ENCODE measurements around the gene CDON. TPM values are rescaled to one million over a fixed set of nuclear protein-coding genes. Genes with fewer than 3 reads are reported as not detected.

CDON gene
- total and polyA plus RNA-seq, 2 donors (not counting 3 experiments of a cell fraction or from before 2014, with no cell fraction given) = 1.6 to 3.8 TPM

GRCh38 chr11:125947419-125948277 lies 115.0 kb downstream of the CDON start:
- dilution Hi-C loops (cut with MboI; ENCODE audit: extremely low pct_ligation_motif_present, low sequenced_read_pairs) = no loop called here
- no peaks in the 10 kb centered on the region for H3K4me1 ChIP-seq (ENCODE audit: control insufficient read depth, extremely low read depth, insufficient read depth, low read length)
- no peak for DNase-seq (ENCODE audit: low read depth, low spot score)
- no peaks in the 10 kb centered on the region for H3K79me2 ChIP-seq (ENCODE audit: control insufficient read depth, insufficient read depth, low read length)
- H3K4me3 ChIP-seq (replicated peaks in 1 of 3; ENCODE audit: insufficient read depth in 1 of 3, low read depth in 1 of 3, low read length in 3 of 3) = no peak overlapping the region
- H3K27me3 ChIP-seq (ENCODE audit: control insufficient read depth in 2 of 2, insufficient read depth in 2 of 2, low read length in 2 of 2) = no peaks in the 10 kb centered on the region
- H3K9ac ChIP-seq (replicated peaks; ENCODE audit: extremely low read depth, insufficient read depth, low read length) = no peak overlapping the region
- CTCF ChIA-PET = interaction anchor here (0.6 kb wide), 1 partner anchor 562 kb away, joined by 3 read pairs; no protein-coding TSS in a partner anchor
- no peak overlapping the region for H3K4me2 ChIP-seq (ENCODE audit: insufficient read depth, low read length)
- no peaks in the 10 kb centered on the region for H4K20me1 ChIP-seq (replicated peaks; ENCODE audit: control insufficient read depth, extremely low read depth, insufficient read depth, low read length)
- FAIRE-seq = no peak
- POLR2A ChIA-PET = no interaction called here
- no peak overlapping the region for H3K27ac ChIP-seq (ENCODE audit: insufficient read depth, low read depth, low read length)
- TF ChIP-seq JUN (IDR thresholded peaks at IDR 0.05; ENCODE audit: borderline replicate concordance, insufficient read depth, insufficient read length, low read depth) = no peak
- TF ChIP-seq GATA2 (IDR thresholded peaks at IDR 0.05; ENCODE audit: insufficient read depth, insufficient read length, low read depth, low read length) = no peak
- TF ChIP-seq FOS (IDR thresholded peaks at IDR 0.05; ENCODE audit: borderline replicate concordance, insufficient read depth, low read length) = no peak
- no peak for TF ChIP-seq MAX (IDR thresholded peaks at IDR 0.05; ENCODE audit: insufficient read depth, insufficient read length)
- TF ChIP-seq POLR2AphosphoS5 (IDR thresholded peaks at IDR 0.05; ENCODE audit: insufficient read depth, low read depth, low read length) = no peak
- TF ChIP-seq MYC (IDR thresholded peaks at IDR 0.05; ENCODE audit: low read depth, low read length) = no peak
- no peaks in the 10 kb centered on the region for H3K9me1 ChIP-seq (replicated peaks; ENCODE audit: control insufficient read depth, extremely low read depth, insufficient read depth, low read length)
- H3K36me3 ChIP-seq (ENCODE audit: control insufficient read depth in 2 of 2, extremely low read depth in 1 of 2, insufficient read depth in 2 of 2, low read length in 2 of 2) = no peaks in the 10 kb centered on the region
- intact Hi-C loops (cut with micrococcal nuclease) = no loop called here
- no peak overlapping the region for H2AFZ ChIP-seq (ENCODE audit: low read depth, low read length)
- BruUV-seq (replicated peaks) = no TSS peak
- H3K9me3 ChIP-seq (replicated peaks; ENCODE audit: control insufficient read depth, insufficient read depth, low read length) = no peaks in the 10 kb centered on the region
